Brain microvascular endothelial cell (primary cell): ENCODE data around the gene CDC123.

ENCODE experiments used
- DNase-seq: peaks from one replicate; pipeline ENCODE4 v3.0.0-alpha.2; 2020
- H3K27ac ChIP-seq: fragments of 250-450 bp; sonication (Bioruptor Pico); 2 replicates; pipeline ENCODE4 v1.5.1; 2020; ENCODE audit warnings: mild to moderate bottlenecking, moderate library complexity
- H3K27me3 ChIP-seq: fragments of 250-450 bp; sonication (Bioruptor Pico); replicated peaks from 2 replicates; pipeline ENCODE4 v1.5.1; 2020; ENCODE audit warnings: mild to moderate bottlenecking
- H3K36me3 ChIP-seq: fragments of 250-450 bp; sonication (Bioruptor Pico); replicated peaks from 2 replicates; pipeline ENCODE4 v1.5.1; 2020; ENCODE audit warnings: mild to moderate bottlenecking
- H3K4me3 ChIP-seq: 2 replicates; pipeline ENCODE4 v1.5.1; 2011; ENCODE audit warnings: low read depth, mild to moderate bottlenecking, control low read depth, low read length, moderate library complexity
- CTCF ChIP-seq: IDR thresholded peaks from 2 replicates; pipeline ENCODE4 v1.5.1; 2011; ENCODE audit warnings: low read depth, mild to moderate bottlenecking, moderate library complexity, low read length, control low read depth, inconsistent platforms; ENCODE audit errors: missing control alignments
- in situ Hi-C: cut with HindIII; loops from 2 replicates; pipeline ENCODE4 v1.10.0; 2017; ENCODE audit warnings: low sequenced_read_pairs, low pct_ligation_motif_present

CDC123 gene

GRCh38 chr10:12255048-12255447 lies 59.1 kb downstream of the CDC123 start:
- in situ Hi-C loops: loop anchor here (25.0 kb wide), 1 partner anchor 407 kb away; no protein-coding TSS in a partner anchor
- no peak for DNase-seq
- no peaks in the 10 kb centered on the region for H3K27me3 ChIP-seq

GRCh38 chr10:12259988-12260387 lies 64.0 kb downstream of the CDC123 start:
- in situ Hi-C loops: loop anchor here (25.0 kb wide), 1 partner anchor 402 kb away; no protein-coding TSS in a partner anchor
- TF ChIP-seq CTCF: no peak
- no peak for DNase-seq
- H3K36me3 ChIP-seq: no peaks in the 10 kb centered on the region
- no peaks in the 10 kb centered on the region for H3K27me3 ChIP-seq
- no peak overlapping the region for H3K27ac ChIP-seq
- no peak overlapping the region for H3K4me3 ChIP-seq

More at GRCh38 chr10:12255048-12255447, 59.1 kb downstream of the CDC123 start:
- H3K4me3 ChIP-seq: no peak overlapping the region
- no peak for TF ChIP-seq CTCF
- no peak overlapping the region for H3K27ac ChIP-seq
- H3K36me3 ChIP-seq: peaks cover 7% of the 10 kb centered on the region

- Histone ChIP-seq H3K27me3 (no peaks in the 10 kb centered on the region), H3K36me3 (no peaks in the 10 kb centered on the region), H3K27ac (no peak overlapping the region), H3K4me3 (no peak overlapping the region)
- no peak for DNase-seq
- in situ Hi-C loops: loop anchor here (25.0 kb wide), 1 partner anchor 400 kb away; no protein-coding TSS in a partner anchor
- no peak for TF ChIP-seq CTCF
Observed at GRCh38 chr10:12262278-12262981, 66.4 kb downstream of the CDC123 start.

- DNase-seq: peak; percentile 82
- Histone ChIP-seq H3K4me3 (peak overlapping the region; percentile 56), H3K27ac (peak overlapping the region; percentile 69), H3K27me3 (no peaks in the 10 kb centered on the region), H3K36me3 (no peaks in the 10 kb centered on the region)
- in situ Hi-C loops: loop anchor here (25.0 kb wide), 1 partner anchor 398 kb away; no protein-coding TSS in a partner anchor
- peak; percentile 79 for TF ChIP-seq CTCF
Observed at GRCh38 chr10:12264204-12264940, 68.4 kb downstream of the CDC123 start.

- Histone ChIP-seq H3K4me3 (no peak overlapping the region), H3K27ac (no peak overlapping the region), H3K36me3 (no peaks in the 10 kb centered on the region), H3K27me3 (no peaks in the 10 kb centered on the region)
- in situ Hi-C loops: loop anchor here (25.0 kb wide), 1 partner anchor 393 kb away; no protein-coding TSS in a partner anchor
- DNase-seq: no peak
- no peak for TF ChIP-seq CTCF
Observed at GRCh38 chr10:12269056-12269455, 73.1 kb downstream of the CDC123 start.
